ENCODE data around the gene MCC.

MCC gene

DNA sequence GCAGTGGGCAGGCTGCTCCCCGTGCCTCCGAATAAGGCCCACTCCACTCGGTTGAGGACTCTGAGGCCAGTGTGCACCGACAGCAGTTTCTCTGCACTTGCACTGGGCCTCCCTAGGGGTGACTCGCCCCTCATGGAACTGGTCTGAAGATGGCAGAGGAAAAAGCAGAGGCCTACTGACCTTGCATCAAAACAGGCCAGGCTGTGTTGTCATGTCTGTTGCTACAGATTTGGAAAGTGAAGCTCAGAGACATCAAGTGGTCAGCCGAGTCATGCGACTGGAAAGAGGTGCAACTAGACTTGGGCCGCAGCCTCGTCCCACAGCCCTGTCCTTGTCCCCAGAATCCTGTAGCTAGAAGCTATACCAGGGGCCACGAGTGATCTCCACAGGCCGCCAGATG lies 433.4 kb downstream of the MCC start:
- Histone ChIP-seq H3K4me1 (ENCODE audit: control insufficient read depth, insufficient read depth, low read depth, low read length) (peaks cover 22% of the 10 kb centered on the region), H3K36me3 (ENCODE audit: control insufficient read depth in 1 of 2, insufficient read depth in 2 of 2, low read depth in 1 of 2, low read length in 2 of 2) (peaks cover 25 to 41% of the 10 kb centered on the region in 2 experiments)
- WGBS: 92% methylated on average over 11 of the region's 11 CpGs

DNA sequence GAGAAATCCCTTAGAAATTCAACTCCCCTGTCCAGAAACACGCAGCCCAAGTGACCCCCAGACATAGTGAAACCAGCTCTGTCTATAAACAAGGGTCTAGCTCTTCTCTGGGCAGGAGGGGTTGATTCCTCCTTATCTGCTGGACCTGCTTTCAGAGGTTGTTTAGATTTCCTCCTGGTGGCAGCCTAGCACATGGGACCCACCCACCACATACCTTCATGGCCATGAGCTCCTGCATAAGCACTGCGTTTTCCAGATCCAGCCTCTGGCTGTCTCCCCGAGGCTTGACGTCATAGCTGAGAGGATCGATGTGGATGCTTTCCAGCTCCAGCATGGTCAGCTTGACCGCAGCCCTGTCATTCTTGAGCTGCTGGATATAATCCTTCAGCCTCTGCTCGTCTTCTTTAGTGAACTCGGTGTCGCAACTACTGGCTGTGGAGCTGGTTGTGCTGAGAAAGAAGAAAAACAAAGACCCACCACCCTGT lies 434.7 kb downstream of the MCC start:
- no peak overlapping the region for H3K9ac ChIP-seq (ENCODE audit: low read length)
- no peaks in the 10 kb centered on the region for H3K27me3 ChIP-seq (ENCODE audit: control insufficient read depth in 1 of 2, insufficient read depth in 1 of 2, low read length in 2 of 2)
- no peak overlapping the region for H2AFZ ChIP-seq (ENCODE audit: low read depth, low read length)
- no peak overlapping the region for H3K4ac ChIP-seq (ENCODE audit: low read depth in 1 of 2, low read length in 2 of 2)
- peaks cover 3% of the 10 kb centered on the region for H3K79me1 ChIP-seq (replicated peaks; ENCODE audit: low read length, poor library complexity, severe bottlenecking)
- H2BK120ac ChIP-seq (ENCODE audit: low read depth, low read length): no peak overlapping the region
- H2BK5ac ChIP-seq (ENCODE audit: low read depth, low read length, poor library complexity, severe bottlenecking): no peak overlapping the region
- no peaks in the 10 kb centered on the region for H3K9me3 ChIP-seq (ENCODE audit: control insufficient read depth, low read length)
- no peak overlapping the region for H3K4me3 ChIP-seq (ENCODE audit: insufficient read depth in 1 of 2, low read depth in 1 of 2, low read length in 2 of 2)
- H4K91ac ChIP-seq (ENCODE audit: low read length): no peak overlapping the region
- H3K4me2 ChIP-seq (ENCODE audit: low read length, poor library complexity, severe bottlenecking): no peak overlapping the region
- 81% methylated on average over 8 of the region's 9 CpGs for WGBS
- no peak overlapping the region for H2BK15ac ChIP-seq (ENCODE audit: low read depth, poor library complexity, severe bottlenecking)
- H3K14ac ChIP-seq (ENCODE audit: low read length in 2 of 2): no peak overlapping the region
- no peak overlapping the region for H3K27ac ChIP-seq (ENCODE audit: low read length, poor library complexity, severe bottlenecking)
- no peak overlapping the region for H3K23ac ChIP-seq (ENCODE audit: low read length in 2 of 2)
- no peak overlapping the region for H2BK12ac ChIP-seq (ENCODE audit: low read length in 2 of 2)
- H3K4me1 ChIP-seq (ENCODE audit: control insufficient read depth, insufficient read depth, low read depth, low read length): peaks cover 16% of the 10 kb centered on the region
- H2AK5ac ChIP-seq (ENCODE audit: low read length, severe bottlenecking): no peak overlapping the region
- H3K36me3 ChIP-seq (ENCODE audit: control insufficient read depth in 1 of 2, insufficient read depth in 2 of 2, low read depth in 1 of 2, low read length in 2 of 2): peaks cover 32 to 53% of the 10 kb centered on the region in 2 experiments
- H3K18ac ChIP-seq (ENCODE audit: low read depth in 1 of 2, low read length in 2 of 2): no peak overlapping the region
- DNase-seq: peak; percentile 81
- H4K8ac ChIP-seq (ENCODE audit: low read length): no peak overlapping the region

More for the DNA sequence above, 433.4 kb downstream of the MCC start:
- Histone ChIP-seq H4K91ac (ENCODE audit: low read length) (no peak overlapping the region), H2BK5ac (ENCODE audit: low read depth, low read length, poor library complexity, severe bottlenecking) (no peak overlapping the region), H3K23ac (ENCODE audit: low read length in 2 of 2) (no peak overlapping the region), H3K9me3 (ENCODE audit: control insufficient read depth, low read length) (no peaks in the 10 kb centered on the region), H2AK5ac (ENCODE audit: low read length, severe bottlenecking) (no peak overlapping the region), H3K4me3 (ENCODE audit: insufficient read depth in 1 of 2, low read depth in 1 of 2, low read length in 2 of 2) (no peak overlapping the region), H4K8ac (ENCODE audit: low read length) (no peak overlapping the region), H2AFZ (ENCODE audit: low read depth, low read length) (no peak overlapping the region), H3K27me3 (ENCODE audit: control insufficient read depth in 1 of 2, insufficient read depth in 1 of 2, low read length in 2 of 2) (no peaks in the 10 kb centered on the region), H3K4me2 (ENCODE audit: low read length, poor library complexity, severe bottlenecking) (no peak overlapping the region), H3K9ac (ENCODE audit: low read length) (no peak overlapping the region), H3K4ac (ENCODE audit: low read depth in 1 of 2, low read length in 2 of 2) (no peak overlapping the region), H2BK15ac (ENCODE audit: low read depth, poor library complexity, severe bottlenecking) (no peak overlapping the region), H3K14ac (ENCODE audit: low read length in 2 of 2) (no peak overlapping the region), H2BK12ac (ENCODE audit: low read length in 2 of 2) (peak overlapping the region; percentile 0 to 18), H2BK120ac (ENCODE audit: low read depth, low read length) (peak overlapping the region; percentile 24), H3K18ac (ENCODE audit: low read depth in 1 of 2, low read length in 2 of 2) (peak overlapping the region in 1 of 2 experiments; percentile 5), H3K27ac (ENCODE audit: low read length, poor library complexity, severe bottlenecking) (no peak overlapping the region), H3K79me1 (replicated peaks; ENCODE audit: low read length, poor library complexity, severe bottlenecking) (peaks cover 3% of the 10 kb centered on the region)
- peak; percentile 56 for DNase-seq

DNA sequence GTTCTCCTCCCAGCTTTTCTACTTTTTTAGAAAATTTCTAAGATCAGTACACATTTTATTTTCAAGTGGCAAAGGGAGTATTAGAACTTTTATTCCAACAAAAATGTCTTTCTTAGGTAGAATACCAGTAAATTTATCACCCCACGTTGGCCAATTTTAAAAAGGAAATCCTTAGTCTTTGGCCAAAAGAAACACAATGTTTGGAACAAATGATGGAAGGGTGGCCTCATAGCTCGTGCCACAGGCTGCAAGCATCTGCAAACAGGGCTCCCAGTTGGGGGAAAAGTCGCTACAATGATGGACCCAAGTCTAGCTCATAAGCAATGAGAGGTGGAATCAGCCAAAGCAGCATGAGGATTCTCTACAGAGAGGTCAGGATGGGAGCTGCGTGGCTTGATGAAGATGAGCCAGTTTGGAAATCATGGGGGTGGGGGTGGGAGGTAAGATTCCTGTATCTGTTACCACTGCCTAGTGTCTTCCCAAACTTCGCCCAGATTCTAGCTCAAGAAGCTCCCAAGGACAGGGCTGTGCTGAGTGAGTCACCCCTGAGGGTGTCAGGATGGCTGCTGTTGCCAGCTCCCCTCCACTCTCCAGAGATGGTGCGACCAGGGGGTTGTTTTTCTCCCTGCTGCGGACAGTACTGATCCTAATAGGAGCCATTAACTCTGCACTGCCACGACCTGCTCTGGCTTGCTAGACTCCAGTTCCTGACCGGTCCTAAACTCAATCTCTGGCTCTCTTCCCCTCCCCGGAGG lies 436.0 kb downstream of the MCC start:
- Histone ChIP-seq H3K23ac (ENCODE audit: low read length in 2 of 2) (no peak overlapping the region), H2AFZ (ENCODE audit: low read depth, low read length) (no peak overlapping the region), H3K79me1 (replicated peaks; ENCODE audit: low read length, poor library complexity, severe bottlenecking) (peaks cover 3% of the 10 kb centered on the region), H3K27ac (ENCODE audit: low read length, poor library complexity, severe bottlenecking) (no peak overlapping the region), H3K18ac (ENCODE audit: low read depth in 1 of 2, low read length in 2 of 2) (peak overlapping the region in 1 of 2 experiments; percentile 63), H3K4ac (ENCODE audit: low read depth in 1 of 2, low read length in 2 of 2) (no peak overlapping the region), H3K14ac (ENCODE audit: low read length in 2 of 2) (no peak overlapping the region), H3K9me3 (ENCODE audit: control insufficient read depth, low read length) (no peaks in the 10 kb centered on the region), H3K4me2 (ENCODE audit: low read length, poor library complexity, severe bottlenecking) (no peak overlapping the region), H2BK5ac (ENCODE audit: low read depth, low read length, poor library complexity, severe bottlenecking) (no peak overlapping the region), H3K27me3 (ENCODE audit: control insufficient read depth in 1 of 2, insufficient read depth in 1 of 2, low read length in 2 of 2) (no peaks in the 10 kb centered on the region), H2BK12ac (ENCODE audit: low read length in 2 of 2) (peak overlapping the region in 1 of 2 experiments; percentile 12), H2BK15ac (ENCODE audit: low read depth, poor library complexity, severe bottlenecking) (no peak overlapping the region), H3K9ac (ENCODE audit: low read length) (peak overlapping the region; percentile 52), H2BK120ac (ENCODE audit: low read depth, low read length) (peak overlapping the region; percentile 27), H2AK5ac (ENCODE audit: low read length, severe bottlenecking) (peak overlapping the region; percentile 33), H3K4me3 (ENCODE audit: insufficient read depth in 1 of 2, low read depth in 1 of 2, low read length in 2 of 2) (no peak overlapping the region), H4K91ac (ENCODE audit: low read length) (no peak overlapping the region), H3K4me1 (ENCODE audit: control insufficient read depth, insufficient read depth, low read depth, low read length) (peaks cover 14% of the 10 kb centered on the region), H4K8ac (ENCODE audit: low read length) (no peak overlapping the region), H3K36me3 (ENCODE audit: control insufficient read depth in 1 of 2, insufficient read depth in 2 of 2, low read depth in 1 of 2, low read length in 2 of 2) (peaks cover 33 to 57% of the 10 kb centered on the region in 2 experiments)
- DNase-seq: no peak
- 90% methylated on average over 10 of the region's 10 CpGs for WGBS

DNA sequence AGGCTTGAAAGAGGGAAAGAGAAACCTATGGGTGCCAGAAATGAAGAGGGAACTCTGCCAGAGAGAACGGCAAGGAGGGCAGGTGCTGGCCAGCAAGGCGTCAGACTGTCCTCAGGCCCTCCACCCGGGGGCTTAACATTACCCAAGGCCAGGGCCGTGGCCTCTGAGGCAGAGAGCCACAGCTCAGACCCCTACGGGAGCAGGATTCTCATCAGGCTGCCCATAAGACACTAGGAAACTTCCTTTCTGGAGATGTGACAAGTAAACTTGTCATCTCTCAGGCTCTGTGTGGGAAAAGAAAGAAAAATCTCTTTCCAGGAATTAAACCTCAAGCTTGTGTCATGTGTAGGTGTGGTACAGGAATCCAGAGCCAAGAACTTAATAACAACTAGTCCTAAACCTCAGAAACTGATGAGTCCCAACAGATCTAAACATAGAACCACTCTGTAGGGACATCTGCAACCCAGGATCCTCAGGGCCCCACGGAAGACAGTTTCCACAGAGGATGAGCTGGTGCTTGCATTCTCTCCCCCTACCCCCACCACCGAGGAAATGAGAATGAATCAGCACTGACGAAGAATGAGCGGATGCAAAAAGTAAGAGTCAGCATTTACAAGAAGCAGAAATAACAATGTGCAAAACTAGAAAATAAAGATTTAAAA lies 437.4 kb downstream of the MCC start:
- Histone ChIP-seq H3K36me3 (ENCODE audit: control insufficient read depth in 1 of 2, insufficient read depth in 2 of 2, low read depth in 1 of 2, low read length in 2 of 2) (peaks cover 39 to 65% of the 10 kb centered on the region in 2 experiments), H3K14ac (ENCODE audit: low read length in 2 of 2) (no peak overlapping the region), H3K27me3 (ENCODE audit: control insufficient read depth in 1 of 2, insufficient read depth in 1 of 2, low read length in 2 of 2) (no peaks in the 10 kb centered on the region), H3K4me2 (ENCODE audit: low read length, poor library complexity, severe bottlenecking) (no peak overlapping the region), H2BK5ac (ENCODE audit: low read depth, low read length, poor library complexity, severe bottlenecking) (no peak overlapping the region), H4K91ac (ENCODE audit: low read length) (peak overlapping the region; percentile 60), H2BK12ac (ENCODE audit: low read length in 2 of 2) (peak overlapping the region in 1 of 2 experiments; percentile 95), H3K4me3 (ENCODE audit: insufficient read depth in 1 of 2, low read depth in 1 of 2, low read length in 2 of 2) (no peak overlapping the region), H4K8ac (ENCODE audit: low read length) (no peak overlapping the region), H3K9me3 (ENCODE audit: control insufficient read depth, low read length) (no peaks in the 10 kb centered on the region), H2AK5ac (ENCODE audit: low read length, severe bottlenecking) (peak overlapping the region; percentile 71), H3K4ac (ENCODE audit: low read depth in 1 of 2, low read length in 2 of 2) (peak overlapping the region; percentile 20 to 78), H3K23ac (ENCODE audit: low read length in 2 of 2) (no peak overlapping the region), H3K18ac (ENCODE audit: low read depth in 1 of 2, low read length in 2 of 2) (peak overlapping the region; percentile 16 to 35), H2BK15ac (ENCODE audit: low read depth, poor library complexity, severe bottlenecking) (peak overlapping the region; percentile 15), H3K4me1 (ENCODE audit: control insufficient read depth, insufficient read depth, low read depth, low read length) (peaks cover 17% of the 10 kb centered on the region), H3K9ac (ENCODE audit: low read length) (peak overlapping the region; percentile 52), H3K79me1 (replicated peaks; ENCODE audit: low read length, poor library complexity, severe bottlenecking) (no peaks in the 10 kb centered on the region), H3K27ac (ENCODE audit: low read length, poor library complexity, severe bottlenecking) (peak overlapping the region; percentile 61), H2AFZ (ENCODE audit: low read depth, low read length) (no peak overlapping the region), H2BK120ac (ENCODE audit: low read depth, low read length) (peak overlapping the region; percentile 29)
- peak; percentile 82 for DNase-seq
- WGBS: 64% methylated on average over 6 of the region's 9 CpGs
